ENCODE measurements around the gene CNTN4. TPM values are rescaled to one million over a fixed set of nuclear protein-coding genes. Genes with fewer than 3 reads are reported as not detected.

The CNTN4 gene
- total and polyA plus RNA-seq, 5 experiments from 2014 or later: not detected

DNA sequence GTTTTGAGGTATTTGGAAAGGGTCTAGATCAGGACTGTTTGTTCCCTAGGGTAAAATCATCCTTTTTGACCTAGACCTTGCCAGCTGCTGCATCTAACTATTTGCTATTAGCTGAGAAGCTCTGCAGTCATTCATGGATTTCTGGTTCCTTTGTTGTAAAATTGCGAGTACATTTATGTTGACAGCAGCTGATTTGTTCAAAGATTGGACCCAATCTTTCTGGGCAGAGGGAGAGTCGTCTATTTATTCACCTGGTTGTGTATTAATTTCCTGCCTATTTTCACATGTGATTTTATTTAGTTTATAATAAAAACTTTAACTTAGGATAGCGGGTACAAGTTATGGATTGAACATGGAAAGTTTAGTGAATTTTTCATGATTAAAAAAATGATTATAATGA, 236.3 kb downstream of the CNTN4 start:
- POLR2A ChIA-PET: no interaction called here
- H3K36me3 Mint-ChIP-seq: no peaks in the 10 kb centered on the region
- H3K4me3 Mint-ChIP-seq: no peak overlapping the region
- ATAC-seq: no peak
- H3K9me3 Mint-ChIP-seq: peaks cover 0 to 2% (median 0%) of the 10 kb centered on the region in 9 donors
- no peaks in the 10 kb centered on the region for H3K27me3 Mint-ChIP-seq
- H3K27ac Mint-ChIP-seq: no peak overlapping the region
- no peaks in the 10 kb centered on the region for H3K4me1 Mint-ChIP-seq
- no peak for DNase-seq

DNA sequence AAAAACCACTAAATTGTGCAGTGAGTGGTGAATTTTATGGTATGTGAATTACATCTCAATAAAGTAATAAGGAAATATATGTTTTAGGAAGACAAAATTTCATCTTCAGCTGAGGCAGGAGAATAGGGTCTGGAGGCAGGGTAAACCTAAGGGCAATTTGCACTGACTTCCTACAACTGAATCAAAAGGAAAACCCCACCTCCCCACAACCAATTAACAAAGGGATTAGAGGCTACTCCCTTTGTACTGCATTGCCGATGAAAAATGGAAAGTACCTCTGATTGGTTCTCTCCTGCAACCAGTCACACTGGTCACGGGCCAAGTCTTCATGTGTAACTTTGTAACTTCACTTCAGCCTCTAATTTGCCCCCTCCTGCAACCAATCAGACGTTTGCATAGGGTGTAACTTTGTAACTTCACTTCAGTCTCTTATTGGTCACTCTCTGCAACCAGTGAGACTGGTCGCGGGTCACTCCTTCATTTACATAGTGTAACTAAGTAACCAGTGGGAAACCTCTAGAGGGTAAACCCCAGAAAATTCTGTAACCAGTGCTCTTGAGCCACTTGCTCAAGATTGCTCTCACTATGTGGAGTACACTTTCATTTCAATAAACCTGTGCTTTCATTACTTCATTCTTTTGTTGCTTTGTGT, 244.5 kb downstream of the CNTN4 start:
- Mint-ChIP-seq H3K4me1 (no peaks in the 10 kb centered on the region), H3K9me3 (peaks cover 0 to 3% (median 0%) of the 10 kb centered on the region in 9 donors), H3K27me3 (no peaks in the 10 kb centered on the region), H3K36me3 (no peaks in the 10 kb centered on the region), H3K4me3 (no peak overlapping the region), H3K27ac (no peak overlapping the region)
- ATAC-seq (no peak), DNase-seq (no peak)
- POLR2A ChIA-PET: no interaction called here

DNA sequence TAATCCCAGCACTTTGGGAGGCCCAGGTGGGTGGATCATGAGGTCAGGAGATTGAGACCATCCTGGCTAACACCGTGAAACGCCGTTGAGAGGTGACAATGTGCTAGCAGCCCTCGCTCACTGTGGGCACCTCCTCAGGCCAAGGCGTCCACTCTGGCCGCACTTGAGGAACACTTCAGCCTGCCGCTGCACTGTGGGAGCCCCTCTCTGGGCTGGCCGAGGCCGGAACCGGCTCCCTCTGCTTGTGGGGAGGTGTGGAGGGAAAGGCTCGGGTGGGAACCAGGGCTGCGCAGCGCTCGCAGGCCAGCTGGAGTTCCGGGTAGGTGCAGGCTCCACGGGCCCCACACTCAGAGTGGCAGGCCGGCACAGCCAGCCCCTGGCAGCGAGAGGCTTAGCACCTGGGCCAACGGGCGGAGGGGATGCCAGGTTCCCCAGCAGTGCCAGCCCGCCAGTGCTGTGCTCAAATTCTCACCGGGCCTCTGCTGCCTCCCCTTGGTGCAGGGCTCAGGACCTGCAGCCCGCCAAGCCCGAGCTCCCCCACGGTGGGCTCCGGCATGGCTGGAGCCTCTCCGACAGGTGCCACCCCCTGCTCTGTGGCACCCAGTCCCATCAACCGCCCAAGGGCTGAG, 253.6 kb downstream of the CNTN4 start:
- no peak overlapping the region for H3K4me3 Mint-ChIP-seq
- ATAC-seq (no peak), DNase-seq (no peak)
- no peaks in the 10 kb centered on the region for H3K36me3 Mint-ChIP-seq
- peaks cover 0 to 7% (median 2%) of the 10 kb centered on the region in 4 donors for H3K4me1 Mint-ChIP-seq
- POLR2A ChIA-PET: interaction anchor here (0.6 kb wide), 1 partner anchor 29 kb away, joined by 4 read pairs; no protein-coding TSS in a partner anchor
- H3K27me3 Mint-ChIP-seq: peaks cover 0 to 1% (median 0%) of the 10 kb centered on the region in 5 donors
- no peak overlapping the region for H3K27ac Mint-ChIP-seq
- peaks cover 0 to 5% (median 0%) of the 10 kb centered on the region in 9 donors for H3K9me3 Mint-ChIP-seq

DNA sequence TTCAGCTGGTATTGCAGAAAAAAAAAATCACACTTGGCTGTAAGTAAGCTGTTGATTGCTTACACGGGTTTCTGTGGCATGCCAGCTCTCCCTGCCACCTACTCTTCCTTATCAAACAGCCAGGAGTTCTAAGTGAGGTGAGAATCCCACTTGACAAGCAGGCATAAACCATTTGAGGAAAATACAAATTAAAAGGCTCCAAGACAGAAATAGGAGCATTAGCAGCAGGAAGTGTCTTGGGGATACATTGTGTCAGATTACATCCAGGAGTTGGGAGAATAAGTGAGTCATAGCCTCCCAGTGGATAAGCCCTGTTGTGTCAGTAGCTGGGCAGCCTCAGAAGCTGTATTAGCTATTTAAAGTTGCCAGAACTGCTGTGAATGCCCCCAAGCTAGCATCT, 256.0 kb downstream of the CNTN4 start:
- peaks cover 0 to 1% (median 0%) of the 10 kb centered on the region in 5 donors for H3K27me3 Mint-ChIP-seq
- H3K9me3 Mint-ChIP-seq: peaks cover 0 to 8% (median 0%) of the 10 kb centered on the region in 9 donors
- POLR2A ChIA-PET: no interaction called here

DNA sequence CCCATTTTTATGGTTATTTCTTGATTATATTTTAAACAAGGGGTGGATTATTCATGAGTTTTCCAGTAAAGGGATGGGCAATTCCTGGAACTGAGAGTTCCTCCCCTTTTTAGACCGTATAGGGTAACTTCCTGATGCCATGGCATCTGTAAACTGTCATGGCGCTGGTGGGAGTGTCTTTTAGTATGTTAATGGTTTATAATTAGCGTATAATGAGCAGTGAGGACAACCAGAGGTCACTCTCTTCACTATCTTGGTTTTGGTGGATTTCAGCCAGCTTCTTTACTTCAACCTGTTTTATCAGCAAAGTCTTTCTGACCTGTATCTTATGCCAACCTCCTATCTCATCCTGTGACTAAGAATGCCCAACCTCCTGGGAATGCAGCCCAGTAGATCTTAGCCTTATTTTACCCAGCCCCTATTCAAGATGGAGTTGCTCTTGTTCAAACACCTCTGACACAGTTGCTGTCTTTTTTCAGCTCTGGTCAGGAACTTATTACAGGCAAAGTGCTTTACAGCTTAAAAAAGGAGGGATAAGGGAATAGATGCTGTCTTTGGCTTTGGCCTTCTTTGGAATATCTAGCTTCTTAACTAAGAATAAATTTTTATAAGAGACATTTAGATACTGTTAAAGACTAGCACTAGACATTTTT, 257.8 kb downstream of the CNTN4 start:
- POLR2A ChIA-PET: no interaction called here
- H3K4me1 Mint-ChIP-seq: peaks cover 0 to 7% (median 2%) of the 10 kb centered on the region in 4 donors
- H3K36me3 Mint-ChIP-seq: no peaks in the 10 kb centered on the region

More for the DNA sequence above, 256.0 kb downstream of the CNTN4 start:
- no peak overlapping the region for H3K4me3 Mint-ChIP-seq
- peaks cover 0 to 7% (median 2%) of the 10 kb centered on the region in 4 donors for H3K4me1 Mint-ChIP-seq
- no peak for ATAC-seq
- H3K36me3 Mint-ChIP-seq: no peaks in the 10 kb centered on the region
- DNase-seq: no peak
- H3K27ac Mint-ChIP-seq: no peak overlapping the region

DNA sequence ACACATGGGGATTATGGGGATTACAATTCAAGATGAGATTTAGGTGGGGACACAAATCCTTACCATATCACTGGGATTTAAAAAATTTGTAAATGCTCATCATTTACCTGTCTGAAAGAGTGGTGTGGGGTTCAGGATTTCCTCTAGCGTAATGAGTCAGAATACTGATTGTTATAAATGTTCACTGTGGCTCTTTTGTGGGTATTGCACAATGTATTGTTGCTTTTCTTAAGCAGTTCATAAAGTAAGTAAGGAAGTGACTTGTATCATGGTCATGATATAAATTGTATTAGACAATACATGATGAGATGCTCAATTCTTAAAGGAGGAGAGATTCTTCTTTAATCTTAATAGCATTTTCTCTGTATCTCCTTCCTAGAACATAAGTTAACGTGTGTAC, 262.1 kb downstream of the CNTN4 start:
- Mint-ChIP-seq H3K4me1 (peaks cover 0 to 3% (median 2%) of the 10 kb centered on the region in 4 donors), H3K27me3 (peaks cover 0 to 3% (median 0%) of the 10 kb centered on the region in 5 donors), H3K36me3 (no peaks in the 10 kb centered on the region), H3K4me3 (no peak overlapping the region), H3K9me3 (peaks cover 0 to 4% (median 0%) of the 10 kb centered on the region in 9 donors), H3K27ac (no peak overlapping the region)
- no peak for DNase-seq
- no peak for ATAC-seq
- POLR2A ChIA-PET: no interaction called here

More for the DNA sequence above, 257.8 kb downstream of the CNTN4 start:
- Mint-ChIP-seq H3K27me3 (peaks cover 0 to 3% (median 1%) of the 10 kb centered on the region in 5 donors), H3K27ac (no peak overlapping the region), H3K4me3 (no peak overlapping the region), H3K9me3 (peaks cover 0 to 5% (median 0%) of the 10 kb centered on the region in 9 donors)
- ATAC-seq (no peak), DNase-seq (no peak)

DNA sequence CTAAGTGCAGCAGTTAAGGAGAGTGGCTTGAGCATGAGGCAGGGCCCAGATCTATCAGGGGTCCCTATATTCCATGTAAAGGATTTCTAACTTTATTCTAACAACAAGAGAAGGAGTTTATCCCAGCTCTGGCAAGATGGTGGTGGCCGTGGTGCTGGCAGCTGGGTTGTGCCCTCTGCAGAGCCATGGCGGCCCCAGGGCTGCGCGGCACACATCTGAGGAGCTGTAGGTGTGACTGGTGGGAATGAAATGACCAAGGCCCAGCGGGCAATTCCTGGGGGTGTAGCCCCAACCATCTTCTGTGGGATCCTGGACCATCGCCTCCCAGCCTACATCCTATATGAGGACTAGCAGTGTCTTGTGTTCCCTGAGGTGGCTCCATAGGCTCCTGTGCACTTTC, 263.5 kb downstream of the CNTN4 start:
- Mint-ChIP-seq H3K4me3 (no peak overlapping the region), H3K27ac (no peak overlapping the region), H3K4me1 (no peaks in the 10 kb centered on the region), H3K27me3 (peaks cover 0 to 3% (median 0%) of the 10 kb centered on the region in 5 donors), H3K36me3 (no peaks in the 10 kb centered on the region), H3K9me3 (peaks cover 0 to 4% (median 0%) of the 10 kb centered on the region in 9 donors)
- POLR2A ChIA-PET: no interaction called here
- ATAC-seq (no peak), DNase-seq (no peak)

DNA sequence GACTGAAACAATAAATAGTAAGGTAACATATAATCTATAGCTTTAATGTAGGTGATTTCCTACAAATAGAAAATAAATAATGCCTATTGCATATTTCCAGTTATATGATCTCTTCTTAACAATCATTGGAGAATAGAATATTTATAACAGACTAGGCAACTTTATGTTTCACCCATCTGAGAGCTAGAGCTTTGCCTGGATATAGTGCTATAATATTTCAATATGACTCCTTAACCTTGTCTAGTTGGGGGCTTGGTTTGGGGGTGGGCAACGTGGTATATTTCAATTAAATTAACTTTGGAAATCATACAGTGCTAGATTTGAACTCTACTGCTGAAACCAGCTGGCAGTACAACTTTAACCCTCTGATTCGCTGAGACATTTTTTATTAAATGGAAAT, 265.2 kb downstream of the CNTN4 start:
- Mint-ChIP-seq H3K27me3 (peaks cover 0 to 3% (median 0%) of the 10 kb centered on the region in 5 donors), H3K4me3 (no peak overlapping the region), H3K9me3 (peaks cover 0 to 1% (median 0%) of the 10 kb centered on the region in 9 donors), H3K36me3 (no peaks in the 10 kb centered on the region), H3K27ac (no peak overlapping the region), H3K4me1 (no peaks in the 10 kb centered on the region)
- POLR2A ChIA-PET: no interaction called here
- ATAC-seq (no peak), DNase-seq (no peak)

DNA sequence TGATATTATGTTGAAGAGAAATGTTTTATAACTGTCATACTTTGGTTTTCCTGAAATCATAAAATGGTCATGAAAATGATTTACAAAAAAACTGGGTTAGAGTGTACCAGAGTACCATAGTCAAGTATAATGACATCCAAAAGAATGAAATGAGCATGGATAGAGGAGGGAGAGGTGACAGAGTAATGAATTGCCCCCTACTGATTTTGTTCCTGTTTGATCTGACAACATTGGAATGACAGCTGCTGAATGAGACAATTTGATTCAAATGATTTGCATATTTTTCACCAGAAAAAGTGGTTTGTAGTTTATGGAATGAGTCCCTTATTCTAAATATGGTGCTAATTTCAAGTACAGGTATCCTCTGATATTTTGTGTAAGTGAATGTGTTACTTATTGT, 271.7 kb downstream of the CNTN4 start:
- DNase-seq (no peak), ATAC-seq (no peak)
- Mint-ChIP-seq H3K4me3 (no peak overlapping the region), H3K36me3 (no peaks in the 10 kb centered on the region), H3K9me3 (no peaks in the 10 kb centered on the region), H3K27ac (no peak overlapping the region), H3K4me1 (no peaks in the 10 kb centered on the region), H3K27me3 (no peaks in the 10 kb centered on the region)
- POLR2A ChIA-PET: no interaction called here

DNA sequence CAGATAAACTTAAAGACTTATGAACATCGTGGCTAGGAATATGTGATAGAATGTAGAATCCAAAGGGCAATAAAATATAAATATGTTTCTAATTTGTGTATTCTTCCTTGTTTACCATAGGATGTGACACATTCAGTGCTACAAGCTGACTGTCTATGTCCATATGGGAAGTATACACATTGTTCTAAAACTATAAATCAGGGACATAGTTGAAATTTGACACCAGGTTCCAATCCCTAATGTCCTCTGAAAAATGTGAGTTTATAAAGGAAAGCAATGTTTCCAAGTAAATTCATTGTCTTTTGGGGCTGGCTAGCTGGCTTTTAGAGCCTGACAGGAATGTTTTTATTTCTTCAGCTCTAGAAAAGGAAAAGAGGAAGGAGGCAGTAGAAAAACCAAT, 273.6 kb downstream of the CNTN4 start:
- no peak for ATAC-seq
- H3K4me1 Mint-ChIP-seq: no peaks in the 10 kb centered on the region
- POLR2A ChIA-PET: no interaction called here
- H3K27me3 Mint-ChIP-seq: no peaks in the 10 kb centered on the region
- no peak overlapping the region for H3K27ac Mint-ChIP-seq
- no peak for DNase-seq
- H3K4me3 Mint-ChIP-seq: no peak overlapping the region
- no peaks in the 10 kb centered on the region for H3K9me3 Mint-ChIP-seq
- no peaks in the 10 kb centered on the region for H3K36me3 Mint-ChIP-seq

DNA sequence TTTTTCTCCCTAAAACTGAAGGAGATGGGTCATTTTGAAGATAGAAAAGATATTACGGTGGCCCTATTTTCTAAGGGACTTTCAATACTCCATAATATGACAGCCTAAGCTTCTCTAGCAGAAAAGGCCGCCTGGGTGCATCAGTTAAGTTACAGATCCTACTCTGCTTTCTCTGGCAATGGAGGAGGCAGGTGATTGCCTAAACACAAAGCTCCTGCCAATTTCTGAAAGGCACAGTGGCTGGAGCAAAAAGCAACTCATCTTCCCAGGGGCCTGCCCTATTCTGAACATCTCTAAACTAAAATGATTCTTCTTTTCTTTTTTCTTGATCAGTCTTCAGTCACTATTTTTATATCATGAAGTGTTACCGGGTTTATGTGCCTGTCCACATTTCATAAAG, 276.7 kb downstream of the CNTN4 start:
- Mint-ChIP-seq H3K27ac (no peak overlapping the region), H3K27me3 (no peaks in the 10 kb centered on the region), H3K4me1 (no peaks in the 10 kb centered on the region), H3K4me3 (no peak overlapping the region), H3K36me3 (no peaks in the 10 kb centered on the region), H3K9me3 (no peaks in the 10 kb centered on the region)
- no peak for ATAC-seq
- no peak for DNase-seq
- POLR2A ChIA-PET: no interaction called here

DNA sequence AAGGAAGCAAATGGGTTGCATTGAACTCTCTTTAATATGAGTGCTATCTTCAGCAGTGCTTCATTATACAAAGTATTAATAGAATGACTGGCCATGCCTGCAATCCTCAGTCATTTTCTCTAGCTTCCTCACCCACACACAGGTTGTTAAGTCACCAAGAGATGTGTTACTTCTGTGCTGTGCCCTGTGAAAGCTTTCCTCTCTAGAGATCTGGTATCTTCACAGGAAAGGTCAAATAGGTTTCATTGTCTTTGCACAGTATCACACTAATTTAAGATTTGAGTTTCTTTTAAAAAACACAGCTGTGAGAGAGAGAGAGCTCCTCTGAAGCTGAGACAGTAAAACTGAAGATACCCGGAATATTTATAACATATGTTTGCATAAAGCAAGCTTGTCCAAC, 278.6 kb downstream of the CNTN4 start:
- Mint-ChIP-seq H3K9me3 (no peaks in the 10 kb centered on the region), H3K4me3 (no peak overlapping the region), H3K27ac (no peak overlapping the region), H3K4me1 (no peaks in the 10 kb centered on the region), H3K36me3 (no peaks in the 10 kb centered on the region), H3K27me3 (no peaks in the 10 kb centered on the region)
- no peak for DNase-seq
- no peak for ATAC-seq
- POLR2A ChIA-PET: no interaction called here

DNA sequence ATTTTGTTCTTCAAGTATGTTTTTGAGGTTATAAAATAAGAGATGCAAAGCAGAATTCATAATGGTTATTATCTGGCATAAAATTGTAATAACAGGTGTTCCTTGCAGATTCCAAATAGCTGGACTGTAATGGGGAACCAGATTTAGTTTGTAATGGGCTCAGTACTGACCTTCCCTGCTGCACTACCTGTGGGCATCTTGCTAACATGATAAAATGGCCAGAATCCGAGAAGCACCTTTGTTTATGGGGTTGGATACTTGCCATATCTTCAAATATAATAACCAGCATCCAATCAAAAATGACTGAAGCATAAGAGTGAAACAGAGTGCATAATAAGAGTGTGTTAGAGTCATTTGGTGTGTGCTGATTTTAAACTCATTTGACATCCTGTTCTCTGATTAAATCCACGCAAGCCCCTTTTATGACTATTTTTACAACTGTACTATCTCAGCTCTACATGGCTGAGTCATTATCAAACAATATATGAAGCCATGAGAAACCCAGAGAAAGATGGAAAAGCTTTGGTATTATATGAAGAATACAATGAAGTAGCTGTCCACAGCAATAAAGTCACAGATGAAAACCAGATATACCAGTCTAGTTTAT, 292.4 kb downstream of the CNTN4 start:
- H3K9me3 Mint-ChIP-seq: peaks cover 0 to 6% (median 0%) of the 10 kb centered on the region in 9 donors
- H3K36me3 Mint-ChIP-seq: no peaks in the 10 kb centered on the region
- no peak for ATAC-seq
- no peak for DNase-seq
- H3K27me3 Mint-ChIP-seq: no peaks in the 10 kb centered on the region
- no peaks in the 10 kb centered on the region for H3K4me1 Mint-ChIP-seq
- H3K27ac Mint-ChIP-seq: no peak overlapping the region
- POLR2A ChIA-PET: no interaction called here
- no peak overlapping the region for H3K4me3 Mint-ChIP-seq

Data from naive thymus-derived CD8-positive, alpha-beta T cell (primary cell).